K562 (cell line): ENCODE measurements around the gene RCN2. TPM values are rescaled to one million over a fixed set of nuclear protein-coding genes. Genes with fewer than 3 reads are reported as not detected.

Experiments
- ATAC-seq: fragments of 200-7000 bp; cut with Tn5 transposase; 3 replicates; pipeline ENCODE4 v1.9.1; 2020; ENCODE audit warnings: moderate library complexity
- BruUV-seq: library from RNA; stranded (reverse); fragments of 400-500 nt; replicated peaks from 2 replicates; lab custom pipeline; 2021; lab: Mats Ljungman, UMichigan
- CTCF ChIA-PET: fragments of 300-600 bp; formaldehyde crosslinking; extraction: SDS; loops from one replicate; lab custom pipeline; 2021; ENCODE audit warnings: low intra/inter-chr PET ratio; lab: Yijun Ruan, JAX
- POLR2A ChIA-PET: fragments of 300-600, 350-650 bp; sonication (Branson Sonifier 250); formaldehyde crosslinking; extraction: SDS; loops from one replicate; lab custom pipeline; 2021; ENCODE audit warnings: antibody characterized with exemption, inconsistent platforms; lab: Yijun Ruan, JAX
- DNase-seq, 4 experiments: peaks; one replicate each; pipeline versions ENCODE4 v3.0.0 to v3.0.0-alpha.2; 2011 to 2018; ENCODE audit warnings: low spot score in 3 of 4, mixed read lengths in 3 of 4; ENCODE audit errors: extremely low read depth in 1 of 4
- FAIRE-seq: peaks from 2 replicates; lab custom pipeline; 2011; peaks lifted over from hg19 to GRCh38; lab: Jason Lieb, UNC
- H2AFZ ChIP-seq: 2 replicates; pipeline ENCODE4 v1.6.0; 2011; ENCODE audit warnings: low read depth, low read length, control low read depth, inconsistent platforms
- H3K27ac ChIP-seq: fragments of 200-600 bp; 3 replicates; pipeline ENCODE4 v1.8.0; 2011; ENCODE audit warnings: low read depth, mild to moderate bottlenecking, control low read depth, inconsistent platforms, low read length, moderate library complexity, mixed read lengths; ENCODE audit errors: extremely low read depth
- H3K27me3 ChIP-seq, 2 experiments: fragments of 300-600 bp in 1 of 2; 2 replicates in 1 of 2; 3 replicates in 1 of 2; pipeline versions ENCODE4 v1.6.0 to v1.8.0; 2011; ENCODE audit warnings: inconsistent platforms in 2 of 2, low read length in 2 of 2, mild to moderate bottlenecking in 1 of 2, mixed read lengths in 1 of 2, moderate library complexity in 1 of 2; ENCODE audit not compliant: control insufficient read depth in 2 of 2, insufficient read depth in 2 of 2
- H3K36me3 ChIP-seq: fragments of 300-600 bp; 3 replicates; pipeline ENCODE4 v1.8.0; 2011; ENCODE audit warnings: mild to moderate bottlenecking, low read length, inconsistent platforms; ENCODE audit not compliant: control insufficient read depth, insufficient read depth
- H3K4me1 ChIP-seq, 2 experiments: fragments of 200-600 bp in 1 of 2; replicated peaks in 1 of 2; 2 replicates in 1 of 2; 3 replicates in 1 of 2; pipeline versions ENCODE4 v1.5.1 to v1.8.0; 2011; ENCODE audit warnings: inconsistent platforms in 2 of 2, low read length in 2 of 2, mild to moderate bottlenecking in 1 of 2, mixed read lengths in 1 of 2, moderate library complexity in 1 of 2; ENCODE audit not compliant: control insufficient read depth in 2 of 2, insufficient read depth in 2 of 2
- H3K4me2 ChIP-seq: 2 replicates; pipeline ENCODE4 v1.6.1; 2011; ENCODE audit warnings: low read length, control low read depth, inconsistent platforms, mixed read lengths; ENCODE audit not compliant: insufficient read depth
- H3K4me3 ChIP-seq: fragments of 200-600 bp; sonication (generic), shearing (Covaris generic); 2 replicates; pipeline ENCODE4 v1.5.1; 2016; ENCODE audit warnings: control low read depth, inconsistent platforms
- H3K79me2 ChIP-seq: fragments of 200-600 bp; 3 replicates; pipeline ENCODE4 v1.8.0; 2011; ENCODE audit warnings: low read length, inconsistent platforms; ENCODE audit not compliant: control insufficient read depth, insufficient read depth
- H3K9ac ChIP-seq, 2 experiments: 2 replicates each; pipeline versions ENCODE4 v1.6.0 to v1.6.1; 2011; ENCODE audit warnings: low read depth in 2 of 2, low read length in 2 of 2, control low read depth in 1 of 2, inconsistent platforms in 1 of 2, mild to moderate bottlenecking in 1 of 2, mixed read lengths in 1 of 2; ENCODE audit not compliant: insufficient read depth in 1 of 2
- H3K9me1 ChIP-seq: one replicate; pipeline ENCODE4 v1.6.0; 2011; ENCODE audit warnings: inconsistent platforms, mild to moderate bottlenecking, low read length, moderate library complexity; ENCODE audit not compliant: control insufficient read depth, insufficient read depth
- H3K9me3 ChIP-seq: replicated peaks from 2 replicates; pipeline ENCODE4 v1.5.1; 2011; ENCODE audit warnings: low read depth, low read length, inconsistent platforms; ENCODE audit not compliant: control insufficient read depth, insufficient read depth
- H4K20me1 ChIP-seq: replicated peaks from 2 replicates; pipeline ENCODE4 v1.6.1; 2011; ENCODE audit warnings: low read length, inconsistent platforms, mixed read lengths; ENCODE audit not compliant: control insufficient read depth, insufficient read depth
- CBX2 ChIP-seq: fragments of 200-600 bp; sonication (generic); IDR thresholded peaks from one replicate; pipeline ENCODE4 v1.6.1; 2012; ENCODE audit warnings: mild to moderate bottlenecking, low read length, inconsistent platforms; ENCODE audit not compliant: insufficient read depth, poor library complexity, severe bottlenecking
- KLF13 ChIP-seq: fragments of 450-650 bp; IDR thresholded peaks from 2 replicates; pipeline ENCODE4 v1.6.1; 2016; ENCODE audit warnings: missing genetic modification characterization, low read depth, mild to moderate bottlenecking, missing compliant biosample characterization, moderate library complexity, borderline replicate concordance
- KLF16 ChIP-seq: IDR thresholded peaks from 2 replicates; pipeline ENCODE4 v1.6.1; 2016; ENCODE audit warnings: antibody characterized with exemption
- MCM7 ChIP-seq, 2 experiments: fragments of 450-650 bp; IDR thresholded peaks; 2 replicates each; pipeline ENCODE4 v1.6.1; 2016 to 2018
- MEF2D ChIP-seq: conservative IDR thresholded peaks from 2 replicates; pipeline ENCODE4 v1.6.1; 2016; ENCODE audit warnings: low read depth, missing genetic modification characterization, missing compliant biosample characterization
- NFYB ChIP-seq: IDR thresholded peaks from 2 replicates; pipeline ENCODE4 v1.6.1; 2011; ENCODE audit warnings: mild to moderate bottlenecking, moderate library complexity; ENCODE audit not compliant: insufficient read length; ENCODE audit errors: extremely low read depth
- PCBP2 ChIP-seq: fragments of 200-400 bp; formaldehyde crosslinking; IDR thresholded peaks from 2 replicates; pipeline ENCODE4 v1.6.1; 2018; ENCODE audit warnings: low read length, low read depth, mild to moderate bottlenecking, moderate library complexity; ENCODE audit not compliant: poor library complexity, severe bottlenecking
- ZNF165 ChIP-seq: fragments of 250-450 bp; sonication (Bioruptor Pico); IDR thresholded peaks from 2 replicates; pipeline ENCODE4 v1.4.0; 2020; ENCODE audit warnings: borderline replicate concordance
- WGBS: fragments of 100-300 bp; shearing (Covaris generic); methylation state at CpG from one replicate; pipeline ENCODE4 v1.1.6; 2016; ENCODE audit warnings: low coverage, mixed read lengths; ENCODE audit not compliant: insufficient coverage; ENCODE audit errors: missing lambda C conversion rate; 5-methylcytosine and 5-hydroxymethylcytosine counted together
- in situ Hi-C: fragments of 300-500 bp; cut with MboI; formaldehyde crosslinking; loops from 4 replicates; pipeline ENCODE4 v1.15.0; 2018; ENCODE audit warnings: inconsistent platforms, mixed read lengths
- intact Hi-C: fragments of 100-400 bp; cut with micrococcal nuclease; formaldehyde crosslinking; loops from 2 replicates; pipeline ENCODE4 v1.14.2; 2022
- polyA plus RNA-seq, 8 experiments: library from polyadenylated mRNA; depleted of rRNA in 4 of 8; stranded (reverse) in 5 of 8; unstranded in 3 of 8; fragments of >200 nt; fragmentation: Nextera tagmentation in 2 of 8; fragmentation: Illumina TruSeq in 1 of 8; extraction: Ambion mirVana in 2 of 8; extraction: Trizol in 1 of 8; gene quantifications; 2 replicates each; pipeline versions ENCODE4 v1.2.1 to v1.2.3, GENCODE V29; 2011 to 2014; ENCODE audit warnings: inconsistent platforms in 1 of 8, missing spikeins in 1 of 8
- total RNA-seq, 7 experiments: library from RNA; depleted of rRNA in 6 of 7; stranded (reverse); fragments of >200 nt in 6 of 7; fragmentation: Illumina TruSeq in 2 of 7; extraction: Trizol in 2 of 7; gene quantifications; 2 replicates each; pipeline versions ENCODE4 v1.2.1 to v1.2.3, GENCODE V29; 2011 to 2021; ENCODE audit warnings: low replicate concordance in 1 of 7
- TF ChIP-seq, protein P1 (sequence below), 2 experiments: fragments of 200-800 bp in 1 of 2; sonication (Bioruptor generic) in 1 of 2; sonication (generic) in 1 of 2; formaldehyde crosslinking in 1 of 2; IDR thresholded peaks in 1 of 2; conservative IDR thresholded peaks in 1 of 2; 2 replicates each; pipeline versions ENCODE4 v1.5.0 to v1.6.1; 2016 to 2020; ENCODE audit warnings: missing compliant biosample characterization in 1 of 2, missing genetic modification characterization in 1 of 2, missing genetic modification reagents in 1 of 2
- TF ChIP-seq, protein P2 (sequence below): fragments of 450-650 bp; IDR thresholded peaks from 2 replicates; pipeline ENCODE4 v1.6.1; 2017; ENCODE audit warnings: antibody characterized with exemption
- TF ChIP-seq, protein P3 (sequence below): fragments of 450-650 bp; formaldehyde crosslinking; IDR thresholded peaks from 2 replicates; pipeline ENCODE4 v1.4.0; 2022; ENCODE audit warnings: missing genetic modification characterization

Gene RCN2
- total and polyA plus RNA-seq, 9 of the 15 experiments (the other 6 are each of a cell fraction or from before 2014, with no cell fraction given) = 20.9 to 63.6 (median 52.8) TPM

DNA sequence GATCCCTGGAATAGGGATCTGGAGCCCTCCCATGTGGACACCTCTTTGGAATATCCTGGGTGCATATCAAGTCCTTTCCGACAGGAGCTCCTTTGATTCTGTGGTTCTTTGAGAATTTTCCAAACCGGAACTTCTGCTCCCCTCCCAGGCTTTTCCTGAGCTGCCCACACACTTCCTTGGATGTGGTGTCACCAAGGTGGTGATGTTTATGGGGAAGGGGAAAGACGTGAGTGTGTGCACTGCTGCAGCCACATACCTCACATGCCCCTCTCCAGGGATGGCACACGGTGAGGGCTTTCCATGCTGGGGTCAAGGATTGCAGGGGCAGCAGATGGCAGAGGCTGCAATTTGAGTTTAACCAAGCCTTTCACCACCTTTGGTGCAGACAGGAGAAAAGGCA is 35.5 kb downstream of the RCN2 start:
- H4K20me1 ChIP-seq = no peaks in the 10 kb centered on the region; the same call in 1 of the 2 replicates
- H3K36me3 ChIP-seq = no peaks in the 10 kb centered on the region
- ChIA-PET POLR2A (no interaction called here), CTCF (no interaction called here)
- no peaks in the 10 kb centered on the region; a peak in 1 of 5 replicates for H3K4me1 ChIP-seq
- H3K27ac ChIP-seq = no peak overlapping the region
- in situ Hi-C loops (no loop called here), intact Hi-C loops (no loop called here)
- H3K27me3 ChIP-seq = peaks cover 25 to 39% of the 10 kb centered on the region in 2 experiments
- H2AFZ ChIP-seq = no peak overlapping the region
- no peak overlapping the region for H3K4me2 ChIP-seq
- TF ChIP-seq CBX2 = peak; percentile 11
- TF ChIP-seq, protein P1, sequence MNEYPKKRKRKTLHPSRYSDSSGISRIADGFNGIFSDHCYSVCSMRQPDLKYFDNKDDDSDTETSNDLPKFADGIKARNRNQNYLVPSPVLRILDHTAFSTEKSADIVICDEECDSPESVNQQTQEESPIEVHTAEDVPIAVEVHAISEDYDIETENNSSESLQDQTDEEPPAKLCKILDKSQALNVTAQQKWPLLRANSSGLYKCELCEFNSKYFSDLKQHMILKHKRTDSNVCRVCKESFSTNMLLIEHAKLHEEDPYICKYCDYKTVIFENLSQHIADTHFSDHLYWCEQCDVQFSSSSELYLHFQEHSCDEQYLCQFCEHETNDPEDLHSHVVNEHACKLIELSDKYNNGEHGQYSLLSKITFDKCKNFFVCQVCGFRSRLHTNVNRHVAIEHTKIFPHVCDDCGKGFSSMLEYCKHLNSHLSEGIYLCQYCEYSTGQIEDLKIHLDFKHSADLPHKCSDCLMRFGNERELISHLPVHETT (CRISPR knock-in tag; conservative IDR thresholded peaks at IDR 0.05 in 1 of 2, IDR thresholded peaks at IDR 0.05 in 1 of 2) = no peak
- TF ChIP-seq, all 486 proteins: peak for 1
- Histone ChIP-seq H3K79me2 (no peaks in the 10 kb centered on the region), H3K4me3 (no peak overlapping the region), H3K9ac (no peak overlapping the region), H3K9me1 (no peaks in the 10 kb centered on the region), H3K9me3 (no peaks in the 10 kb centered on the region)
- no TSS peak for BruUV-seq
- no peak for ATAC-seq
- 0% methylated on average over 3 of the region's 4 CpGs for WGBS
- FAIRE-seq = no peak
- DNase-seq = no peak

DNA sequence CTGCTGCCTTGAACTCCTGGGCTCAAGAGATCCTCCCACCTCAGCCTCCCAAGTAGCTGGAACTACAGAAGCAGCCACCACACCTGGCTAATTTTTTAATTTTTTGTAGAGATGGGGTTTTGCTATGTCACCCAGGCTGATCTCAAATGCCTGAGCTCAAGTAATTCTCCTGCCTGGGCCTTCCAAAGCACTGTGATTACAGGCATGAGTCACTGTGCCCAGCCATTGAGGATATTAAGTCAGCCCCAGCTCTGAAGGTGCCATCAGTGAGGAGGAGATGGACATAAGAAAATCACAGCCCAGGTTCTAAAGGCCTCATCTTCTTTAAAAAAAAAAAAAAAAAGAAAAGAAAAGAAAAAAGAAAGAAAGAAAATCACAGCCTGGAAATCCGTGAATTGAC is 36.8 kb downstream of the RCN2 start:
- intact Hi-C loops = no loop called here
- no peak overlapping the region for H2AFZ ChIP-seq
- no peaks in the 10 kb centered on the region for H3K9me3 ChIP-seq
- ChIA-PET CTCF (no interaction called here), POLR2A (no interaction called here)
- in situ Hi-C loops = no loop called here
- peaks cover 0 to 3% of the 10 kb centered on the region in 2 experiments; a peak in 1 of 5 replicates for H3K4me1 ChIP-seq
- no peak overlapping the region for H3K4me3 ChIP-seq
- H3K9ac ChIP-seq = no peak overlapping the region
- peaks cover 25 to 38% of the 10 kb centered on the region in 2 experiments for H3K27me3 ChIP-seq
- BruUV-seq = no TSS peak
- WGBS = no CpG with 5 or more reads among the region's 1 CpG
- H3K4me2 ChIP-seq = no peak overlapping the region
- H4K20me1 ChIP-seq = no peaks in the 10 kb centered on the region; the same call in 1 of the 2 replicates
- FAIRE-seq = no peak
- no peak for DNase-seq
- H3K27ac ChIP-seq = no peak overlapping the region
- no peaks in the 10 kb centered on the region for H3K9me1 ChIP-seq
- no peak for ATAC-seq
- H3K36me3 ChIP-seq = no peaks in the 10 kb centered on the region
- H3K79me2 ChIP-seq = no peaks in the 10 kb centered on the region
- TF ChIP-seq, protein P2, sequence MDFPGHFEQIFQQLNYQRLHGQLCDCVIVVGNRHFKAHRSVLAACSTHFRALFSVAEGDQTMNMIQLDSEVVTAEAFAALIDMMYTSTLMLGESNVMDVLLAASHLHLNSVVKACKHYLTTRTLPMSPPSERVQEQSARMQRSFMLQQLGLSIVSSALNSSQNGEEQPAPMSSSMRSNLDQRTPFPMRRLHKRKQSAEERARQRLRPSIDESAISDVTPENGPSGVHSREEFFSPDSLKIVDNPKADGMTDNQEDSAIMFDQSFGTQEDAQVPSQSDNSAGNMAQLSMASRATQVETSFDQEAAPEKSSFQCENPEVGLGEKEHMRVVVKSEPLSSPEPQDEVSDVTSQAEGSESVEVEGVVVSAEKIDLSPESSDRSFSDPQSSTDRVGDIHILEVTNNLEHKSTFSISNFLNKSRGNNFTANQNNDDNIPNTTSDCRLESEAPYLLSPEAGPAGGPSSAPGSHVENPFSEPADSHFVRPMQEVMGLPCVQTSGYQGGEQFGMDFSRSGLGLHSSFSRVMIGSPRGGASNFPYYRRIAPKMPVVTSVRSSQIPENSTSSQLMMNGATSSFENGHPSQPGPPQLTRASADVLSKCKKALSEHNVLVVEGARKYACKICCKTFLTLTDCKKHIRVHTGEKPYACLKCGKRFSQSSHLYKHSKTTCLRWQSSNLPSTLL = no peak
- TF ChIP-seq PCBP2 (no peak), MCM7 (IDR thresholded peaks at IDR 0.05) (no peak), NFYB (no peak), KLF16 (no peak), MEF2D (tag) (no peak), ZNF165 (CRISPR knock-in tag) (no peak), KLF13 (no peak)
- TF ChIP-seq, protein P3, sequence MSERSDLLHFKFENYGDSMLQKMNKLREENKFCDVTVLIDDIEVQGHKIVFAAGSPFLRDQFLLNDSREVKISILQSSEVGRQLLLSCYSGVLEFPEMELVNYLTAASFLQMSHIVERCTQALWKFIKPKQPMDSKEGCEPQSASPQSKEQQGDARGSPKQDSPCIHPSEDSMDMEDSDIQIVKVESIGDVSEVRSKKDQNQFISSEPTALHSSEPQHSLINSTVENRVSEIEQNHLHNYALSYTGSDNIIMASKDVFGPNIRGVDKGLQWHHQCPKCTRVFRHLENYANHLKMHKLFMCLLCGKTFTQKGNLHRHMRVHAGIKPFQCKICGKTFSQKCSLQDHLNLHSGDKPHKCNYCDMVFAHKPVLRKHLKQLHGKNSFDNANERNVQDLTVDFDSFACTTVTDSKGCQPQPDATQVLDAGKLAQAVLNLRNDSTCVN = no peak
